Stimulated activated CD4-positive, alpha-beta T cell treated with anti-CD3 and anti-CD28 coated beads, Interleukin-12 subunit alpha, Interleukin-12 subunit beta, amount 100 ng/mL, for 48 hours (primary cell): ENCODE data around the gene KCNQ5.
"Not testable (repeated sequence)": the region's sequence is repeated elsewhere in the genome, so short reads cannot be mapped to it uniquely, and the experiment has no call there.

Source experiments
- DNase-seq, 3 donors: peaks; one replicate each; pipeline ENCODE4 v3.0.0-alpha.2; 2020; ENCODE audit warnings: low read depth in 2 of 3, low spot score in 1 of 3

KCNQ5 gene

DNA sequence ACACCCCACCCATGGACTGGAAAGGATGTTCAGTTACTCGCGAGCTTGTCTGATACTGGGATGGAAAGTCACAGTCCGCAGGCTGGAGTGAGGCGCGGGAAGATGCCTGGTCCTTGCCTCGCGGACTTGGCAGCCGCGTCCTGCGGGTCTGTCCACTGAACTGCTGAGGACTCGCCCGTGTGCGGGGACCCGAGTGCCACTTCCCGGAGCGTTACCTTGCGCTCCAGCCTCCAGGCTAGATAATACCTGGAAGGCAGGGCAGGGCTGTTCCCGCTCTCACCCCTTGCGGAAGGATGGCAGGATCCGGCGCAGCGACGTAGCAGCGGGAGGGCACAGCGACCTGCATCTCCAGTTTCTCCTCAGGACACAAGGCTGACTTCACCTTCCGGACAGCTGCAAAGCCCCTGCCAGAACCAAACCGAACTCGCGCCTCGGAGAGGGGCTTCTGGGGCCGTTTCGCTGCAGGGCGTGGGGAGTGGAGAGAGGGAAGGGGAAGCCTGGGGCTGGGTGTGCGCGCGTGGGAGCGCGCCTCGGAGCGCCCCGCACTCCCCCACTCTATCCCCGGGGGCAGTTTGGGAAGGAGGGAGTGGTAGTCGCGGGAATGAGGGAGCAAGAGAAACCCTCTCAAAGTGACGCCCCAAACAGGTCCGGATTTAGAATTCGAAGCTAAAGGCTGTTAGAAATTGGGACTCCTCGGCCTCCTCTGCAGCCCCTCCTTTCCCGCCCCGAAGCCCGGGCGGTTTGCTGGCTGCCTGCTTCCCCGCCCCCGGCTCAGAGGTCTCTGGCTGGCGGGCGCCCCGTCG lies at the start of gene KCNQ5:
KCNQ5 (plus strand) TSS at position 774 of the 803 bp plus-strand sequence.
- DNase-seq, result peak in 2 of 3 donors; percentile 19 to 31

DNA sequence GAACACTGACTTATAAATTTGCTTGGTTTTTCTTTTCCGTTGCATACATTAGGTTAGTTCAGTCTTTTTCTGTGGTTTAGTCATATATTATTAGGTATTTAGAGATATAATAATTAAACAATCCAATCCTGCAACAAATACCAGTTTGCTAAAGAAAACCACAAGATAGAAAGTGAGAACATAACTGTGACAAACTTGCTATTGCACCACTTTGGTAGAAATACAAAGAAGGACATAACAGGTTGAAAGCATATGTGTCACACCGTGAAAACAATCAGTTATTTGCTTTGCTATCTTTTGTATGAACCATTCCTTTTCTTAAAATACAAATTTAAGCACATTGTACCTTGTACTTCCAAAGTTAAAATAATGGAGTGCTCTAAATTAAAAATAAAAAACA lies 42.0 kb upstream of the KCNQ5 start:
- DNase-seq, result no peak

DNA sequence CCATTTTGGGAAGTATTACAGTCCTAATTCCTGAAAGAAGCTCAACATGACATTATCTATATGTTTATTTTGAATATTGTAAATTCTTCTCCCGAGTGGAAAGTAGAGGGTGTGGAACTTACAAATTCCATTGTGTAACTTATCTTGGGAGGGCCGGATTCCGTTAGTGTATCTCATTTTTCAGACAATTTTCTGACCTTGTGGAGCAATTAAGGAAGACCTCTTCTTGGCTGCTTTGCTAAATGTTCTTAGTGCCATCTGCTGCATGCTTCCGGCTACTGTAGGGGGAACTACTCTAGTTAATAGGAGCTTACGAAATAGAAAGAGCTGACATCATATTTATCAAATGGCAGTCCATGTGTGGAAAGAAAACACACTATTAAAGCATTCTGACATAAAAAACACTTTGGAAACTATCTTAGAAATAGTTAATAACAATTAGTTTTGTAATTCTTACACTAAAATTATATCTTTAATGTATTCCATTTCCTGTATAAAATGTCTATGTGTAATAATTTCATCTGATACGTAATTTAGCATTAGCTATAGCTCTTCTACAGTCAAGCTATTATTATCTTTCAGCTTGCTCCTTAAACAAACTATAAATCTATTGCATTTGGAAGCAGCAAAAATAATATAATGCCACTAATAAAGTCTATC lies 41.5 kb upstream of the KCNQ5 start:
- DNase-seq, result no peak

DNA sequence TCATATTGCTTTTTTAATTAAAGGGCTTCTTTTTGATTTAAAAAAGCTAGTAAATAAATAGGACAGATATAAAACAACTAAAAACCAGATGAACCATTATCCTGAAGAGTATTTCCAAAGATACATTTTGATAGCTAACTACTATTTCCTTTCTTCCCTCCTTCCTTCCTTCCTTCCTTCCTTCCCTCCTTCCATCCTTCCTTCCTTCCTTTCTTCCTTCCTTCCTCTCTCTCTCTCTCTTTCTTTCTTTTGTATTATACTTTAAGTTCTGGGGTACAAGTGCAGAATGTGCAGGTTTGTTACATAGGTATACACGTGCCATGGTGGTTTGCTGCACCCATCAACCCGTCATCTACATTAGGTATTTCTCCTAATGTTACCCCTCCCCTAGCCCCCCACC lies 40.9 kb upstream of the KCNQ5 start:
- not testable (repeated sequence) for DNase-seq

DNA sequence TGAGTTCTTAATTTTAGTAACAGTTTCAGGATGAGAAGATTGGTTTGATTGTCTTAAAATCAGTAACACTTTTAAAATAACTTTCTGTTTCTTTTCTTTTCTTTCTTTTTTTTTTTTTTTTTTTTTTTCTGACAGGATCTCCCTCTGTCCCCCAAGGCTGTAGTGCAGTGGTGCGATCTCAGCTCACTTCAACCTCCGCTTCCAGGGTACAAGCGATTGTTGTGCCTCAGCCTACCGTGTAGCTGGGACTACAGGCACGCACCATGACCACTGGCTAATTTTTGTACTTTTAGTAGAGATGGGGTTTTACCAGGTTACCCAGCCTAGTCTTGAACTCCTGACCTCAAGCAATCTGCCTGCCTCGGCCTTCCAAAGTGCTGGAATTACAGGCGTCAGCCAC lies 33.7 kb upstream of the KCNQ5 start:
- no peak for DNase-seq

DNA sequence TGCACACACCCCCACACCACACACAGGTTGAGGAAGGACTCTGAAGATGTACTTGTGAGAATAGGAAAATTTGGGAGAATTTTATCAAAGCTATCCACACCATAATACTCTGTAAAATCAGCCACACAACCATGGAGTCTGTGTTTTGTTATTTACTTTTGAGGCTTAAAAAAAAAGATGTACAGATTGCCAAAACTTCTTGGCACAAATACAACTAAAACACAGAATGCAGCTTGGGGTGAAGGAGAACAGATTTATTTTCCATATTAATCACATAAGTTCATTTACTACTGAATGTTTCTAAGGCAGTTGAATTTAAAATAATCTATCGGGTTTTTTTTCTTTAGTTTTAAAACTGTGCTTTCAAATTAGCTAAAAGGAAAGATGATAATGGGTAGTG lies 32.8 kb upstream of the KCNQ5 start:
- DNase-seq, result no peak

DNA sequence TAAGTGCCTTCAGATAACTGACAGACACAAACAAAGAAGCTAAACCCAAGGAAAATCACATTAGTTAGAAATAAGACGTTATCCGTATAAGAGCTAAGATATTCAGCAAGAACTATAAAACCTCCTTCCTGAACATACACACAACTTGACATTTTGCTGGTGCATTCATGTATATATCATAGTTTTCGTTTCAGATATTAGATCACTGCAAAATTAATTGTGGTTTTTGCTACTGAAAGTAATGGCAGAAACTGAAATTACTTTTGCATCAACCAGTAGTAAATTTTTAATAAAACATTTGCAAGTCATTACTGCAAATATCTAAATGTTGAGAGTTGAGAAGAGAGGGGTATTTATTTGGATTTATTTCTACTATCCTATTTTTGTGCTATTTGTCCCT lies 26.1 kb upstream of the KCNQ5 start:
- no peak for DNase-seq

DNA sequence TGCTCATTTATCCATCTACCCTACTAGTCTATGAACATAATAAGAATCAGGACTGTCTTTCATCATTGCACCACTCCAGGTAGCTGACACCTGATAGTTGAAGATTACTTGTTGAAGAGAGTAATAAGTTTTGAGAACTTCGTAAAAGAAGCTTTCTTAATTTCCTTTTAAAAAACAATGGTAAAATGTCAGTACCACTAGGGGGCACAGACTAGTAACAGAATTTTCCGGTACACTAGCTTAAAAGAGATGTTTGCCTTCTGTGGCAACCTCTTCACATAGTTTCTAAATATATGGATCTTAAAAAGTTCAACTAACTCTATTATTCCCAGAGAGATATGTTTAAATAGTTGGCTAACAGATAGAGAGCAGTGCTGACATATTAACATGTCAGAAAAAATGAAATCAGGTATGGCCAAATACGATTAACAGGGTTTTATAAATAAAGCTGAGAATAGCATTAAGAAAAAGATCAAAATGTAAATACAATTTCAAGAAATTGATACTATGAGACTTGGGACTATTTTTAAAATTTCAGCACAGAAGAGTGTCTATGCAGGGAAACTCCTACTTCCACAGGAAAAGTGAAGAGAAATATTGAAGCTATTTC lies 5.4 kb upstream of the KCNQ5 start:
- DNase-seq, result peak in 1 of 3 donors; percentile 28

DNA sequence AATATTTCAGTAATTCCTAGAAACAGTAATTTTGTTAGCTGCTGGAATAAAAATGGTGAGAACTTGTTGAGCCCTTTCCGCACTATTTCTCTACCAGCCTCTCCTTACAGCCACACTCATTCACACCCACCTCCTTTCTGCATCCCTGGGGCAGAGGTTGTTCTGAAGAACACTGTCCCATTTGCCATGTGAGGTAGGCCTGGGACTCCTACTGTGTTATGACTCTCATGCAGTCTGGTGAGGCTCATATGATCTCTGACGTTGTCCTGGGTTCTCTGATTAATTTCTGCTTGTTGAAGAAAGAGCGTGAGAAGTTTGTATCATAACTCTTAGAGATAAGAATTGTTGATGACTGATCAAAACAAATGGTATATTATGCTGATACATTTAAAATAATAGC lies 4.1 kb upstream of the KCNQ5 start:
- no peak for DNase-seq

DNA sequence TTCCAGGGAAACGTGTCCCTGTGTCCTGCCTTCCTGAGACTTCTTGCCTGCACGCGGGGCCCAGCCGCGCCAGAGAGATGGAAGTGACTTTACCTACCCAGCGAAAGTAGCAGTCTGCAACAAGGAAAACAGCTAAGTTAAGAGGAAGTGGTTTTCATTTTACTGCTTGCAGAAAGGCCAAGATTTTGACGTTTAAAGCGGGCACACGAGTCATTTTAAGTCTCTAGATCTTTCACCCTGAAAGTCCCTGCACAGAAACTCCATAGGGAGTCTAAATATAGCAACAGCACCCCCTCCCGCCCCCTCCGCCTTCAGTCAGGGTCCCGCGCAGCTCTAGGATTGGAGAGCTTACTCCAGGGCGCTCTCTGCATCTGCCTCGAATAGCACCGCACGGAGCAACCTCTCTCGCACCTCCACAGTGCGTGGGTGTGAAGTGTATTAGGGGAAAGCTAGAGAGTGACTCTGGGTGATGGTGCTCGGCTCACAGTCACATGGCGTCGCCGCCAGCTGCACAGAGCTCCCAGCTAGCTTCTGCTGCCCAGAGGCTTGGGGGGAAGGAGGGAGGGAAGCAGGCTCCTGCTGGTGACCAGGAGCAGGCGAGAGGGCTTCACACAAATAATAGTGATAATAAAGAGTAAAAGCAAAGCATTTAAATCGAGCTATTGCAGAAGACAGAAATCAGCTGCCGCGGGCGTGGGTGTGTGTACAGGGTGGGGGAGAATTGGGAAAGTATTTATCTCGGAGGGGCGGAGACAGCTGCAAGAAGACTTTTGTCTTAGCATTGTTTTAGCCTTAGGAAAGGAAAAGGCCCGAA lies 1.8 kb upstream of the KCNQ5 start:
- peak; percentile 75 to 80 (median 79) for DNase-seq

DNA sequence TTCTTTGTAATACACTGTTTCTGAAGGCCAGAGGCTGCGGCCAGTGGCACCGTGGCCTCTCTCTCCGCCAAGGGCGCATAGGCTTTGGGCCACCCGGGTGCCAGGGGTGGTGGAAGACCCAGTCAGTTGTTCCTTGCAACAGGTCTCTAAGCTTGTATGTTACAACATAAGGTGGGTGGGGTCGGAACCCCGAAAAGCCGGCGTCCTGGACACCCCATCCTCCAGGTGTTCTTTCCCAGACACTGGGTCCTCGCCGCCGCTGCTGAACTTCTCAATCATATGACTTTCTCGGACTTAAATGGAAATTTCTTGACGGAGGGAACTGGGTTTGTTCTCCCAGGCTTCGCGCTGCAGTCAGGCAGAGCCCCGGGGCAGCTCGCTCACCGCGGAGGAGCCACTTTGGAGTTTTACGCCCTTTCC lies 983 bp upstream of the KCNQ5 start:
- DNase-seq, result peak in 1 of 3 donors; percentile 0

DNA sequence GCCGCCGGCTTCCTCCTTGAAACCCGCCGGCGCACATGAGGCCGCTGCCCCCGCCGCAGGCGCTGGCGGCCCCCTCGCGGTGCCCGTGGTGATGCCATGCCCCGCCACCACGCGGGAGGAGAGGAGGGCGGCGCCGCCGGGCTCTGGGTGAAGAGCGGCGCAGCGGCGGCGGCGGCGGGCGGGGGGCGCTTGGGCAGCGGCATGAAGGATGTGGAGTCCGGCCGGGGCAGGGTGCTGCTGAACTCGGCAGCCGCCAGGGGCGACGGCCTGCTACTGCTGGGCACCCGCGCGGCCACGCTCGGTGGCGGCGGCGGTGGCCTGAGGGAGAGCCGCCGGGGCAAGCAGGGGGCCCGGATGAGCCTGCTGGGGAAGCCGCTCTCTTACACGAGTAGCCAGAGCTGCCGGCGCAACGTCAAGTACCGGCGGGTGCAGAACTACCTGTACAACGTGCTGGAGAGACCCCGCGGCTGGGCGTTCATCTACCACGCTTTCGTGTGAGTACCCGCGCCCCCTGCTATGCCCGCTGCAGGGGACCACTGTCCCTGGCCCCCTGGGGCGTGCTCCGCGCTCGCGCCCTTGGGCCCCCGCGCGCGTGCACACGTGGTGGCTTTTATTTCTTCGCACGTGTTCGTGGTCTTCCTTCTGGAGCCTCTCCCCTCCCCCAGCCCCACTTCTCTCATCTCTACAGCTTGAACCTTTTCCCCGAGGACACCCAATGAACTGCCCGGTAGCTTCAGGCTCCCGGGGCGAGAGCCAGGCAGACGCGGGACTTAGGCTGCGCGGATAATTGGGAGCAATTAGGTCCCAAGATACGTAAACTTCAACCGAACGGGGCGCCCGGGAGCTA lies 453 bp downstream of the KCNQ5 start:
- DNase-seq, result peak; percentile 23 to 41 (median 25)

DNA sequence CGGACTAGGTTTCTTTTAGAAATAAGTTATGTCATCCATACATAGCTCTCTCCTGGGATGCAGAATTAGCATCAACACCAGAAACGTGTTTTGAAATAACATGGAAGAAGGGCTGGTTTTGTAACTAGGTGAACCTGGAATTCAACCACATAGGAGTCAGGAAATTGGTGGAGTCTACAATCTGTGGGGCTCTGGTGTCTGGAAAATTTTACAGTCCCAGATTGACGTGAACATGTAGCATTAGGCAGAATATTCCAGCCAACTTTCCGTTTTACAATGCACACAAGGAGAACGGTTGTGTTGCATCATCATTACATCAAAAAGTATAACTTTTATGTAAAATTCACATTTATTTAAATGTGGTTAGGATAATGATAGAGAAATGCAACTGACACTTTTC lies 1.9 kb downstream of the KCNQ5 start:
- DNase-seq, result no peak

DNA sequence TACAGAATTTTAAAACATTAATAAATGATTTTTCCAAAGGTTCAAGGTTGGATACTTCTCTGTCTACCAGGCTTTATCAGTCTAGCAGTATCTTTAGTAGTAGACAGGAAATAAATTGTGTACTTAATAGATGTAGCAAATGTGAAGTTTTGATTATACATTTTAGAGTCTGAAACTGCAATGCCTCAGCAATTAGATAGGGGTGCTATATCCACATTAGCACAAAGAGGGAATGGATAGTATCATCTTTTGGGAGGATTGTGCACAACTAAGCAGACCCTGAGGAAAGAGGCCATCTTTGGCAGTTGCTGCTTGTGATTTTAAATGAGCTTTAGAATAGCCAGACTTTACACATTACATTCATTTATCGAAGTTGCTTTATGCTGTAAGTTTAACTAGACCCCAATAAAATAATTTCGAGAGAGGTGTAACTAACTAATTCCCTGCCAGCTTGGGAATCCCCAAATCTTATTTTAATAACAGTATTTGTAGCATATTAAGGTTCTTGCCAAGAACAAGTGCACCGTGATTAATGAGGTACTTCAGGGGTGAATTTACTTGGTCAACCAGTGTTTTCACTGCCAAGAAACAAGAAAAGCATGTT lies 2.8 kb downstream of the KCNQ5 start:
- no peak for DNase-seq

DNA sequence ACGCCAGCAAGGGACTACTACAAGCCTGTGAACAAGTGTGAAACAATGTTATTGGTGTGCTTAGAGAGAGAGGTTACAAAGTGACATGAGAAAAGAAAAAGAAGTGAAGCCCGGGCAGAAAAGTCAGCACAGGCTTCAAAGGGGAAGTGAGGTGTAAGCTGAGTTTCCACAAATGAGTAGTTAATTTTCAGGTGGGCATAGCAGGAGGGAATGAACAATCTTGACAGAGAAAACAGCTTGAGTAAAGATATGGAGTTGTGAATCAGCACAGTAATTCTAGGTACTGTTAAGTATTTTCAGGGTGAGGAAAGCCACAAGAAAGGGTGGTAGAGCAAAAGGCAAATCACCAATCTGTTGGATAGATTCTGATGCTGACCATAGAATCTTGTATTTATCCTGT lies 4.3 kb downstream of the KCNQ5 start:
- DNase-seq, result no peak

DNA sequence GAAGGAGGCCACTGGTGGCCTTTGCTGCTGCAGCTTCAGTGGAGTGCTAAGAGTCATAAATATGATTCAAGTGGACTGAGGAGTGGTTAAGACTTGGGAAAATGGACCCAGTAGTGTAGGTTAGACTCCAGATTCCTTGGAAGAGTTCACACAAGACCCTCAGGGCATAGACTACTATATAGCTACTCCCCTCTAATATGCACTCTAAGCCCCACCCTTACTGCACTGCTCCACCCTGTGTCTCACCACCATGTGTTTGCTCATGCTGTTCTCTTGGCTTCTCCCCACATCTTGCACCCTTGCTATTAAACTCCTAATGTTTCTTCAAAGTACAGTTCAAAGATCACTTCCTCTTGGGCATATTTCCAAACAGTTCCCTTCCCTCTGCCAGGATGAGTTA lies 5.7 kb downstream of the KCNQ5 start:
- DNase-seq, result no peak

DNA sequence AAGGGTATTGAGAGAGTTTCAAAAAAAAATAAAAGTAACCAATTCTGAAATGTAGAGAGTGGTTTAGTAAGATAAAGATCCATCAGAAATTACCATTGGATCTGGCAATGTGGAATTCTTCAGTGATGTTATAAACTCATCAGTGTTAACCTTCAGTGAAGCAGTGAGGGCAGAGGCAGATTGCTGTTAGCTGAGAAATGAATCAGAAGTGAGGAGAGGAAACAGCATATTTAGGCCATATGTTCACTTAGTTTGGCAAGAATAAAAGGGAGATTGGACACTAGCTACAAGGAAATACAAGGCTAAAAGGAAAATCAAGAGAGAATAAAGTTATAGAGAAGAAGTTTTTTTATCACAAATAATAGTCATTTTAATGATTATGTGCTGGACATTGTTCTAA lies 9.6 kb downstream of the KCNQ5 start:
- DNase-seq, result no peak

DNA sequence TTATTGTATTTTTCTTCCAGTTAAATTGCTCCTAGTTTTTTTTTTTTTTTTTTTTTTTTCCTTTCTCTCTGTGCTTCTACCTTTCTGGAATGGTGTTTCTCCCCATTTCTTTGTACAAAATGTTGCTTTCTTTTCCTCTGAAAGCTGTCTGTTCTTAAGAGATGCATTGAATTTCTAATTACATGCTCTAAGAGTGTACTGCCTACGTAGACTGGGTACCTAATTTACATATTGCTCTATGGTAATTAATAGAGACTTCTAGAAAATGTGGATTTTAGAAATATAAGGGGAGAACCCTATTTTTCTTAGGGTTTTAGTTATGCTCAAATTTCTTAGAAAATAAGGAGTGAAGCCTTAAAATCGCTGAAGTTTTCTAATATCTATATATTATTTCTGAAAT lies 13.8 kb downstream of the KCNQ5 start:
- DNase-seq, result no peak

DNA sequence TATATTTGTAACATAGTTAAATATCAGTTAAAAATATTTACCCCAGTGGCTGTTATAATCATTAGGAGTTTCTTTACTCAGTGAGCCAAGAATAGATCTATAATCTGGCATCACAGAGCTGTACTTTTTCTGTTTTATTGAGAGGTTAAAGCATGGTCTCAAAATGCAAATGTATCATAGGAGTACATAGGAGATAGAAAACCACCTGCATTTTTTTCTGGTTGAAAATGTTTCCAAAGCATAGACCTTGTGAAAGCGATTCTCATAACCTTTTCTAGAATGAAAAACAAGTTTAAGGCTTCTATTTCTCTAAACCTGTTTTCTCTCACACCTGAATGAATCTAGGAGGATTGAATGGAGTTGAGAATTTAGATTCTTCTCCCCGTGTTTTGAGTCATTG lies 14.4 kb downstream of the KCNQ5 start:
- no peak for DNase-seq

DNA sequence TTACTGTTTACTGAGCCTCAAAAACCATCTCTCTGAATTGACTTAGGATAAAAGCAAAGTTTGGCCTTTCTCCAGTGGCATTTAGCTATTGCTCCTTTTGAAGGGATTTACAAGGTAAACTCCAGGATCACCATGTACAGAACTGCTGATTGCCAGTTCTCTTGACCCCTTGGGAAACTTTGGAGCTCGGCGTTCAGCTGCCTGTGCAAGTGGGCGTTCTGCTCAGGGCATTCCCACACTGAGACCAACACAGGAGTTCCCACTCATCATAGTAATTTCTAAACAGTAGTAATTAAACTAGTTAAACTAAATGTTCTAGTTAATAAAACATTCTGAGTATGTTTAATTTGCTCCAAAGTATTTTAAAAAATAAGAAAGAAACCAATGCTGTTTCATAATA lies 14.9 kb downstream of the KCNQ5 start:
- DNase-seq, result no peak
